ENCODE data around the gene HDAC5.
"Not testable (repeated sequence)": the region's sequence is repeated elsewhere in the genome, so short reads cannot be mapped to it uniquely, and the experiment has no call there.

Gene HDAC5

DNA sequence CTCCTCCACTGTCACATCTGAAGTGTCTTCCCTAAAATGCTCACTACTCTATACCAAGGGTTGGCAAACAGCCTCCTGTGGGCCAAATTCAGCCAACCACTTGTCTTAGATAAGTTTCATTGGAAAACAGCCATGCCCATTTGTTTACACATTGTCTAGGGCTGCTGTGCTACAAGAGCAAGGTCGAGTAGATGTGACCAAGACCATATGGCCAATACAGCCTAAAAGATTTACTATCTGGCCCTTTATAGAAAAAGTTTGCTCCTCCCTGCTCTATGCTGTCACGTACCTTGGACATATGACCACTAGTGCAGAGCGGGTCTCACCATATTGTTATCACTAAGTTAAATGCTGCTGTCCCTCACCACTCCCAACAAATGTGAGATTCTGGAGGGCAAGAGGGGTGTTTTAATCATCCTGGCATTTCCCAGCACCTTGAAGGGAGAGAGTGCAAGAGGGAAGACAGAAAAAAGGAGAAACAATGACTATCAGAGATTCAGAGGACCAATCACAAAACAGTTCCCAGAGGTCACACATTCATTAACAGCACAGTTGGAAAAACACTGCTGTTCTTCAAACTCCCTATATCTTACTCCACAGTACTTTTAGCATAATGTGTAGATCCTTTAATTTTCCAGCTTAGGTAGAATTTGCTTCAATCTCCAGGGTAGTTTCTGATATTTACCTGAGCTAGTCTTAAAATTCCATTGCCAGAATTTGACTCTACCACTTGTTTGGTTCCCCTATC is 70.1 kb downstream of the HDAC5 start:
- Histone ChIP-seq H3K4me2 (ENCODE audit: low read length) (no peak overlapping the region), H3F3A (ENCODE audit: control insufficient read depth, insufficient read depth) (no peaks in the 10 kb centered on the region), H3K79me2 (ENCODE audit: control insufficient read depth, low read length) (peaks cover 92% of the 10 kb centered on the region), H3K36me3 (ENCODE audit: control insufficient read depth, low read length) (peaks cover 80% of the 10 kb centered on the region), H3K4me3 (ENCODE audit: low read length) (no peak overlapping the region), H3K27ac (ENCODE audit: low read depth, low read length) (no peak overlapping the region), H4K20me1 (ENCODE audit: control insufficient read depth, insufficient read depth, low read depth, low read length) (no peaks in the 10 kb centered on the region), H3K27me3 (ENCODE audit: control insufficient read depth, low read length) (no peaks in the 10 kb centered on the region), H3K9me3 (ENCODE audit: control insufficient read depth, insufficient read depth, low read length) (no peaks in the 10 kb centered on the region), H3K9me2 (replicated peaks; ENCODE audit: control insufficient read depth, low read length) (no peaks in the 10 kb centered on the region), H3K4me1 (ENCODE audit: control insufficient read depth, low read length) (no peaks in the 10 kb centered on the region)
- TF ChIP-seq, protein P1, sequence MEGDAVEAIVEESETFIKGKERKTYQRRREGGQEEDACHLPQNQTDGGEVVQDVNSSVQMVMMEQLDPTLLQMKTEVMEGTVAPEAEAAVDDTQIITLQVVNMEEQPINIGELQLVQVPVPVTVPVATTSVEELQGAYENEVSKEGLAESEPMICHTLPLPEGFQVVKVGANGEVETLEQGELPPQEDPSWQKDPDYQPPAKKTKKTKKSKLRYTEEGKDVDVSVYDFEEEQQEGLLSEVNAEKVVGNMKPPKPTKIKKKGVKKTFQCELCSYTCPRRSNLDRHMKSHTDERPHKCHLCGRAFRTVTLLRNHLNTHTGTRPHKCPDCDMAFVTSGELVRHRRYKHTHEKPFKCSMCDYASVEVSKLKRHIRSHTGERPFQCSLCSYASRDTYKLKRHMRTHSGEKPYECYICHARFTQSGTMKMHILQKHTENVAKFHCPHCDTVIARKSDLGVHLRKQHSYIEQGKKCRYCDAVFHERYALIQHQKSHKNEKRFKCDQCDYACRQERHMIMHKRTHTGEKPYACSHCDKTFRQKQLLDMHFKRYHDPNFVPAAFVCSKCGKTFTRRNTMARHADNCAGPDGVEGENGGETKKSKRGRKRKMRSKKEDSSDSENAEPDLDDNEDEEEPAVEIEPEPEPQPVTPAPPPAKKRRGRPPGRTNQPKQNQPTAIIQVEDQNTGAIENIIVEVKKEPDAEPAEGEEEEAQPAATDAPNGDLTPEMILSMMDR (IDR thresholded peaks at IDR 0.05; ENCODE audit: low read depth, low read length, poor library complexity, severe bottlenecking) = no peak
- no peak for TF ChIP-seq EZH2phosphoT487 (IDR thresholded peaks at IDR 0.05; ENCODE audit: borderline replicate concordance, low read length)

DNA sequence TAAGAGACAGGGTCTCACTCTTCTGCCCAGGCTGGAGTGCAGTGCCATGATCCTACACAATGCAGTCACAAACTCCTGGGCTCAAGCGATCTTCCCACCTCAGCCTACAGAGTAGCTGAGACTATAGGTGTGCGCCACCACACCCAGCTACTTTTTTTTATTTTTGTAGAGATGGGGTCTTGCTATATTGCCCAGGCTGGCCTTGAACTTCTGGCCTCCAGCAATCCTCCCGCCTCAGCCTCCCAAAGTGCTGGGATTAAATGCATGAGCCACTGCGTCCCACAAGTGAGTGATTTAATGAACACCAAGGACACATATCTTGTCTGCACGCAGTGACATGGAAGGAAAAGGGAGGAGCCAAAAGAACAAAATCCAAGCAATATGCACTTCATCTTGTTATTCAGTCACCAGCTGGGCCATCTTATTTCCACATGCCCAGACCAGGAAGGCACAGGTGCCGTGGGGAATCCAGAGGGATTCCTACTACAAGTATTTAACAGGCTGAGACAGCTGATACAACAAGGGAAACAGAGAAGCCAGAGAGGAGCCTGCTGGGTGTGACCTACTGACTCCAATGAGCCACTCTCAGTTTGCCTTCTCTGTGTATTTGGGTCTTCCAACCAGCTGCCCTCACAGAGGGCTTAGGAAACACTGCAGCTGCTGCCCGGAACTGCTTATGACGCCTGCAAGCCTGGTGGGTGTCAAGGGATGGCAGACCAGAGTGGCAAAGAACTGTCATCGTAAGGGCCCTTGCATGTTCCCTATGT is 74.0 kb downstream of the HDAC5 start:
- no peak for TF ChIP-seq EZH2phosphoT487 (IDR thresholded peaks at IDR 0.05; ENCODE audit: borderline replicate concordance, low read length)
- TF ChIP-seq, protein P1 (IDR thresholded peaks at IDR 0.05; ENCODE audit: low read depth, low read length, poor library complexity, severe bottlenecking) = no peak
- peaks cover 78% of the 10 kb centered on the region for H3K36me3 ChIP-seq (ENCODE audit: control insufficient read depth, low read length)

DNA sequence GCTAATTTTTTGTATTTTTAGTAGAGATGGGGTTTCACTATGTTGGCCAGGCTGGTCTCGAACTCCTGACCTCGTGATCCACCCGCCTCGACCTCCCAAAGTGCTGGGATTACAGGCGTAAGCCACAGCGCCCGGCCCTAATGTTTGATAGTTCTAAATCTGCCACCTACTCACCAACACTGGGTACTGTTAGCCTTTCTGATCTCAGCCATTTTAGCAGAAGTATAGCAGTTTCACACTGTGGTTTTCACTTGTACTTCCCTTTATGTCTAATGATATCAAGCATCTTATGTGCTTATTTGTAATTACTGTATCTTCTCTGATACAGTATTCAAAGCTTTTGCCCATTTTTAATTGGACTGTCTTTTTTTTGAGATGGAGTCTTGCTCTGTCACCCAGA is 76.5 kb downstream of the HDAC5 start:
- peaks cover 63% of the 10 kb centered on the region for H3K36me3 ChIP-seq (ENCODE audit: control insufficient read depth, low read length)
- H3K27me3 ChIP-seq (ENCODE audit: control insufficient read depth, low read length); H3K27ac ChIP-seq (ENCODE audit: low read depth, low read length); H3K9me3 ChIP-seq (ENCODE audit: control insufficient read depth, insufficient read depth, low read length); H3K4me2 ChIP-seq (ENCODE audit: low read length); H3K4me1 ChIP-seq (ENCODE audit: control insufficient read depth, low read length); H3K4me3 ChIP-seq (ENCODE audit: low read length); H4K20me1 ChIP-seq (ENCODE audit: control insufficient read depth, insufficient read depth, low read depth, low read length); H3K9me2 ChIP-seq (replicated peaks; ENCODE audit: control insufficient read depth, low read length): not testable (repeated sequence)
- H3F3A ChIP-seq (ENCODE audit: control insufficient read depth, insufficient read depth) = peaks cover 20% of the 10 kb centered on the region
- peaks cover 87% of the 10 kb centered on the region for H3K79me2 ChIP-seq (ENCODE audit: control insufficient read depth, low read length)

More for the DNA sequence above, 74.0 kb downstream of the HDAC5 start:
- Histone ChIP-seq H3K27me3 (ENCODE audit: control insufficient read depth, low read length) (no peaks in the 10 kb centered on the region), H3K27ac (ENCODE audit: low read depth, low read length) (no peak overlapping the region), H3F3A (ENCODE audit: control insufficient read depth, insufficient read depth) (peaks cover 6% of the 10 kb centered on the region), H3K9me3 (ENCODE audit: control insufficient read depth, insufficient read depth, low read length) (no peaks in the 10 kb centered on the region), H3K4me1 (ENCODE audit: control insufficient read depth, low read length) (no peaks in the 10 kb centered on the region), H3K4me3 (ENCODE audit: low read length) (no peak overlapping the region), H3K9me2 (replicated peaks; ENCODE audit: control insufficient read depth, low read length) (no peaks in the 10 kb centered on the region), H4K20me1 (ENCODE audit: control insufficient read depth, insufficient read depth, low read depth, low read length) (no peaks in the 10 kb centered on the region), H3K4me2 (ENCODE audit: low read length) (no peak overlapping the region), H3K79me2 (ENCODE audit: control insufficient read depth, low read length) (peaks cover 88% of the 10 kb centered on the region)

DNA sequence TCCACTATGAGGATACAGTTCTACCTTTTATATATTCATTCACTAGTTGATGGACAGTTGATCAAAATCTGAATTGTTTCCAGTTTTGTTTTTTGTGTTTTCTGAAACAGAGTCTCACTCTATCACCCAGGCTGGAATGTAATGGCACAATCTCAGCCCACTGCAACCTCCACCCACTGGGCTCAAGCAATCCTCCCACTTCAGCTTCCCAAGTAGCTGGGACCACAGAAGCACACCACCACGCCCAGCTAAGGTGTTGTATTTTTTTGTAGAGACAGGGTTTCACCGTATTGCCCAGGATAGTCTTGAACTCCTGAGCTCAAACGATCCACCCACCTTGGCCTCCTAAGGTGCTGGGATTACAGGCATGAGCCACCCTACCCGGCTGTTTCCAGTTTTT is 78.0 kb downstream of the HDAC5 start:
- no peak overlapping the region for H3K4me3 ChIP-seq (ENCODE audit: low read length)
- H3K4me1 ChIP-seq (ENCODE audit: control insufficient read depth, low read length) = no peaks in the 10 kb centered on the region
- H3K79me2 ChIP-seq (ENCODE audit: control insufficient read depth, low read length) = peaks cover 87% of the 10 kb centered on the region
- no peaks in the 10 kb centered on the region for H3K9me2 ChIP-seq (replicated peaks; ENCODE audit: control insufficient read depth, low read length)
- no peaks in the 10 kb centered on the region for H3K27me3 ChIP-seq (ENCODE audit: control insufficient read depth, low read length)
- H3K4me2 ChIP-seq (ENCODE audit: low read length) = no peak overlapping the region
- H4K20me1 ChIP-seq (ENCODE audit: control insufficient read depth, insufficient read depth, low read depth, low read length) = 0 out of 2 replicates have a peak, but pooled peaks cover 3% of the 10 kb centered on the region
- H3F3A ChIP-seq (ENCODE audit: control insufficient read depth, insufficient read depth) = peaks cover 20% of the 10 kb centered on the region
- H3K27ac ChIP-seq (ENCODE audit: low read depth, low read length) = no peak overlapping the region
- no peak for TF ChIP-seq EZH2phosphoT487 (IDR thresholded peaks at IDR 0.05; ENCODE audit: borderline replicate concordance, low read length)
- TF ChIP-seq, protein P1 (IDR thresholded peaks at IDR 0.05; ENCODE audit: low read depth, low read length, poor library complexity, severe bottlenecking) = no peak
- H3K36me3 ChIP-seq (ENCODE audit: control insufficient read depth, low read length) = peaks cover 55% of the 10 kb centered on the region
- no peaks in the 10 kb centered on the region for H3K9me3 ChIP-seq (ENCODE audit: control insufficient read depth, insufficient read depth, low read length)
